GM12878 (cell line): Measurements from ENCODE around the gene TBC1D20.

Experiments
- BCLAF1 ChIP-seq: fragments of 450-650 bp; IDR thresholded peaks from 2 replicates; pipeline ENCODE4 v1.6.1; 2017; ENCODE audit warnings: antibody characterized with exemption, mild to moderate bottlenecking, moderate library complexity
- CREB1 ChIP-seq: IDR thresholded peaks from 2 replicates; pipeline ENCODE4 v1.6.1; 2012; ENCODE audit warnings: low read depth, mild to moderate bottlenecking, inconsistent platforms
- CTCF ChIP-seq, 3 experiments: IDR thresholded peaks in 2 of 3; conservative IDR thresholded peaks in 1 of 3; 2 replicates each; pipeline ENCODE4 v1.5.1; 2011; ENCODE audit warnings: low read depth in 3 of 3, low read length in 3 of 3, mild to moderate bottlenecking in 3 of 3, control low read depth in 2 of 3, moderate library complexity in 2 of 3, inconsistent platforms in 1 of 3, mixed read lengths in 1 of 3; ENCODE audit not compliant: control insufficient read depth in 2 of 3, insufficient read depth in 1 of 3; ENCODE audit errors: extremely low read depth in 1 of 3
- HDAC6 ChIP-seq: fragments of 200-600 bp; sonication (generic); IDR thresholded peaks from one replicate; pipeline ENCODE4 v1.8.0; 2017; ENCODE audit warnings: antibody characterized with exemption; ENCODE audit not compliant: unreplicated experiment
- NFIC ChIP-seq: IDR thresholded peaks from 2 replicates; pipeline ENCODE4 v1.6.1; 2012; ENCODE audit warnings: low read depth, mild to moderate bottlenecking, inconsistent platforms, low read length, moderate library complexity
- POLR2A ChIP-seq: IDR thresholded peaks from 2 replicates; pipeline ENCODE4 v1.6.1; 2011; ENCODE audit warnings: low read depth, mild to moderate bottlenecking, low read length
- SMAD1 ChIP-seq: fragments of 450-650 bp; IDR thresholded peaks from 2 replicates; pipeline ENCODE4 v1.6.1; 2018; ENCODE audit warnings: mild to moderate bottlenecking, low read depth; ENCODE audit not compliant: partially characterized antibody
- YY1 ChIP-seq: IDR thresholded peaks from 2 replicates; pipeline ENCODE4 v1.6.1; 2011; ENCODE audit warnings: low read depth, mild to moderate bottlenecking, low read length

- TF ChIP-seq POLR2A: no peak
- no peak for TF ChIP-seq CTCF (IDR thresholded peaks at IDR 0.05 in 2 of 3, conservative IDR thresholded peaks at IDR 0.05 in 1 of 3; ENCODE audit: control insufficient read depth in 2 of 3, extremely low read depth in 1 of 3, insufficient read depth in 1 of 3, low read depth in 3 of 3, low read length in 3 of 3)
- TF ChIP-seq SMAD1: no peak
- TF ChIP-seq CREB1: no peak
- no peak for TF ChIP-seq BCLAF1
- no peak for TF ChIP-seq YY1
- no peak for TF ChIP-seq NFIC
- no peak for TF ChIP-seq HDAC6
Measured at GRCh38 chr20:406200-407132, 55.9 kb downstream of the TBC1D20 start.
